Sciatic nerve (tissue), 2 donors: ENCODE data around the gene NEUROG2. TPM values are rescaled to one million over a fixed set of nuclear protein-coding genes. Genes with fewer than 3 reads are reported as not detected.
"Not testable (repeated sequence)": the region's sequence is repeated elsewhere in the genome, so short reads cannot be mapped to it uniquely, and the experiment has no call there.

Experiments
- ATAC-seq: fragments of 200-7000 bp; cut with Tn5 transposase; one replicate; pipeline ENCODE4 v1.9.1; 2020; ENCODE audit warnings: mild to moderate bottlenecking, moderate library complexity
- DNase-seq: peaks from one replicate; pipeline ENCODE4 v3.0.0-alpha.2; 2020; ENCODE audit warnings: low spot score
- intact Hi-C: fragments of 100-400 bp; cut with DNase I; formaldehyde crosslinking; loops from one replicate; pipeline ENCODE4 v1.14.2; 2022
- total RNA-seq: library from RNA; stranded (reverse); fragmentation: NEBNext Ultra II Directional; extraction: Animal tissue kit (Norgen Biotek cat#: 25700); gene quantifications from one replicate; pipeline ENCODE4 v1.2.1, GENCODE V29; 2021
- donor health status: DM: no; HTN: no; CAD: no.
- donor health status: DM: no; HTN: no; CAD: no.

Gene NEUROG2
- not detected for total RNA-seq

DNA sequence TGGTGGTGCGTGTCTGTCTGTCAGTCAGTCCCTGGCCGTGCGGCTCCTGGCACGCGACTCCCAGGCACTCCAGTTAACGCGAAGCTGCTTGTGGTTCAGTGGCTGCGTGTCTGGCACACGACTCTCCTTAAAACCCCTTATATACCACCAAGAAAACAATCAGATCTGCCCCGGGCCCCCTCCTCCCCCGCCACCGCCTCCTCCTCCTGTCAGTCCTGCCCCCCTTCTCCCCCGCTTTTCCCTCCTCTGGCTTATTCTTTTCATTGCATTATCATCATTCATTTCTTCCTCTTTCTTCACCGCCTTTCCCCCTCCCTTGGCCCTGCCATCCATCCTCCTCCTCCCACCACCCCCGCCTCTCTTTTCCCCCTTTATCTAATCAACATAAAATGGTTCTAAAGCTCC is at the start of gene NEUROG2:
TSS of gene NEUROG2 (minus strand) at position 115 of the 405 bp plus-strand sequence. CDS start 705 bp downstream, outside the sequence.
- DNase-seq: no peak
- intact Hi-C loops: no loop called here
- no peak for ATAC-seq

DNA sequence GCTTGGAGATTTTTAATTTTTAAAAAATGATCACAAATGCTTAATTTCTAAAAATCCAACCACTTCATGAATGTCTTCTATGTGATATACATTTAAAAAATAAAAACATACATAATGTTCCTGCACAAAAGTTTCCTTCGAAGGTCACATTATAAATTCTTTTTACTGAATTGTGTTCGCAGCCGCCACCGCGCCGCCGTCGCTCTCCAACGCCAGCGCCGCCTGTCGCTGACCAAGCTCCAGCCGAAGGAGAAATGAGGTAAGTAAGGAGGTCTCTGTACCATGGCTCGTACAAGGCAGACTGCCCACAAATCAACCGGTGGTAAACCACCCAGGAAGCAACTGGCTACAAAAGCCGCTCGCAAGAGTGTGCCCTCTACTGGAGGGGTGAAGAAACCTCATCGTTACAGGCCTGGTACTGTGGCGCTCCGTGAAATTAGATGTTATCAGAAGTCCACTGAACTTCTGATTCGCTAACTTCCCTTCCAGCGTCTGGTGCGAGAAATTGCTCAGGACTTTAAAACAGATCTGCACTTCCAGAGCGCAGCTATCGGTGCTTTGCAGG is 48.8 kb upstream of the NEUROG2 start:
- ATAC-seq (no peak), DNase-seq (no peak)
- intact Hi-C loops: no loop called here

DNA sequence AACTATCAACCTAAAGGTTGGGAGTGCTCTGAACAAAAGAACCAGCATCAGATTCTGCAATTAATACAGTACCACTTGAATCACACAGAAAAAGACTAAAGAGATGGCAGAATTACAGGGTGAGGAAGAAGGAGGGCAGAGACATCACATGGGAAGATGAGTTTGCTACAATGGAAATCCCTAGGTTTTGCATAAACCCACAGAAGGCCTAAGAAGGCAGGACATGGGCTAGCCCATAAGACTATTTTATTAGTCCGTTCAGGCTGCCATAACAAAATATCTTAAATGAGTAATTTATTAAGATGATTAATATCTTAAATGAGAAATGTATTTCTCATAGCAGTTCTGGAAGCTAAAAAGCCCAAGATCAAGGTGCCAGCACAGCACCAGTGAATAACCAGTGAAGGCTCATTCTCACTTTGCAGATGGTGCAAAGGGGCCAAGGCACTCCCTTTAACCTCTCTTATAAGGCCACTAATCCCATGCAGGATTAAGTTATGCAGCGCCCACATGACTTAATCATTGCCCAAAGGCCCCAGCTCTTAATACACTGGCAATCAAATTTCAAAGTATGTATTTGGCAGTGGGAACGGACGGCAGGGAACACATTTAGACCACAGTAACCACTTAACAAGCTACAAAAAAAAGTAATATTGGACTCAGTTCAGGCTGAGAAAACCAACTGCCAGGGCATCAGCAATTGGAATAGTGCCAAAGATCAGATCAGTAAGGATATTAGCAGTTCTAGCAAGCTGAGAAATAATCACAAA is 47.6 kb upstream of the NEUROG2 start:
- DNase-seq (no peak), ATAC-seq (no peak)
- intact Hi-C loops: no loop called here

DNA sequence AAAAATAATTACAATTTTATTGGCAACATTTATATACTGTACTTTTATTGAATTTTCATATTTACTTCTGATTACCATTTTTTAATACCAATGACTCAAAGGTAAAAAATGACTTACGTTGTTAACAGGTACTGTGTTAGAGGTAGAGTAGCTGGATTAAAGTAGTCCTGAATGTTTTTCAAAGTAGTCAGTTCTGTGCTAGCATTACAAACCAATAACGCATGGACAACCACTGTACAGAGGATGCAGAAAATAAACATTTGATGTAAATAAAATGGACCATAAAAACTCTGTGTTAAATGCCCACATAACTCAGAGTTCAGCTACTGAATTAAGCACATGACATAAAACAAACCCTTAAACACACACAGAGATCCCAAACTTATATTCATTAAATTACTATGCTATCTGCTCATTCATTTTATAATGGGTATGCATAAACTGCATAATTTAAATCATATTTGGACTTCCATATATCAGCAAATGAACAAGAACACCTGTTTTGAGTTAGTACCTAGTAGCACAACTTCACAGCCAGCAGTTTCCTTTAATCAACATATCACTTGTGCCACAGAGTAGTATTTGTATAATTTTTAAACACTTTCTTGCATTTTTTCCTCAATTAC is 46.4 kb upstream of the NEUROG2 start:
- ATAC-seq (no peak), DNase-seq (no peak)
- intact Hi-C loops: no loop called here

DNA sequence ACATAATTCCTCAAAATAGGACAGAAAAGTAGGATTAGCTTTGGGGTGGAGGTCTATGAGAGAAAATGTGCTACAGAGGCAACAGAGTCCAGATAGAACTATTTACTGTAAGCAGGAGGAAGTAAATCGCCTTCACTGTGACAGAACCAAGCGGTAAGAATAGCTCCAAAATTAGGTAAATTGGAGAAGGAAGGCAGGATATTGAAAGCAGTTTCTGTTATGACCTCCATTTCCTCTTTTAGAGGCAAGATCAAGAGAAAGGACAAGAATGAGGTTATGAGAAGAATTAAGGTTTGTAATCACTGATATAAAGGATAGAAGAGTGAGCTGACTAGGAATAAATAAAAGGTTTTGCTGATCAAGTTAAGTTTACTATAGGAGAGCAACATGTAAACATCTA is 44.1 kb upstream of the NEUROG2 start:
- DNase-seq (no peak), ATAC-seq (no peak)
- intact Hi-C loops: no loop called here

DNA sequence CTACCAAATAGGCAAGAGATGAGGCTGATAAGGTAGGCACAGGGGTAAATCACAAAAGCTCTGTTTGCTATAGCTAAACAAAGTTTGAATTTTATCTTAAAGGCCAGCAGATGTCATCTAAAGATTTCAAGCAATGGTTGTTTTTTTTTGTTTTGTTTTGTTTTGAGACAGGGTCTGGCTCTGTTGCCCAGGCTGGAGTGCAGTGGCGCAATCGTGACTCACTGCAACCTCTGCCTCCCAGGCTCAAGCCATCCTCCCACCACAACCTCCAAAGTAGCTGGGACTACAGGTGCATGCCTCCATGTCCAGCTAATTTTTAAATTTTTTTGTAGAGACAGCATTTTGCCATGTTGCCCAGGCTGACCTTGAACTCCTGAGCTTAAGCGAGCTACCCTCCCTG is 43.1 kb upstream of the NEUROG2 start:
- ATAC-seq (no peak), DNase-seq (no peak)
- intact Hi-C loops: no loop called here

DNA sequence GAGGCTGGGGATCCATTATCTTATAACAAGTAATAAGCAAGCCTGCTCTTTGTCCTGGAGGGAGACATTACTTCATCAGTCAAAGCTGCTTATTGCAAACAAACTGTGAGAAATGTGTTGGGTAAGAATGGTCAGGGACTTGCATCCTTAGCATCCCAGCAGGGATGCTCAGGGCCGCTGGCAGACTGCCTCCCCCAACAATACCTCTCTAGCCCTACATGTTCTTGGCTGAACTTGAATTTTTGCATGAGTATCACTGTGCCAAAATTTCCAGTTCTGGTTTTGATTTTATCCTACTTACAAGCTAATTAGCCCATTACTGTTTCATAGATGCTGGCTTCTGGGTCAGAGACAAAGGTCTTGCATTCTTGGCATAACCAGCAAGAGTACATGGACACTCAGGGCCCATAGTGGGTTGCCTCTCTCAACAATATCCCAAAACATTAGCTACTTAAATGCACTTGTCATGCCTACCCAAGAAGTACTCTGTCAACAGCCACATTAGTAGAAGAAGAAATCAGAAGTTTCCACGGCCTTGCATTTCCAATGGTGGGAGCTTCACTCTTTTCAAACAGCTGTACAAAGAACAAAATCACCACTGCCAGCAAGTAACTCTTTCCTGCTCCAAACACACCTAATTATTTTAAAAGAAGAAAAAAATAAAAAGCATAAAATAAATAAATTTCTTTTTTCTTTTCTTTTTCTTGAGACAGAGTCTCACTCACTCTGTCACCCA is 41.9 kb upstream of the NEUROG2 start:
- no peak for DNase-seq
- ATAC-seq: no peak
- intact Hi-C loops: no loop called here

DNA sequence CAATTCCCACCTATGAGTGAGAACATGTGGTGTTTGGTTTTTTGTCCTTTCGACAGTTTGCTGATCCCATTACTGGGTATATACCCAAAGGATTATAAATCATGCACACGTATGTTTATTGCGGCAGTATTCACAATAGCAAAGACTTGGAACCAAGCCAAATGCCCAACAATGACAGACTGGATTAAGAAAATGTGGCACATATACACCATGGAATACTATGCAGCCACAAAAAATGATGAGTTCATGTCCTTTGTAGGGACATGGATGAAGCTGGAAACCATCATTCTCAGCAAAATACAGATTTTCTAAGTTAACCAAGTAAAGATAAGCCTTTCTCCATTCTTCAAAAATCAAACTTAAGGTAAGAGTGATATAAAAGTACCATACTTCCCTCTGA is 38.3 kb upstream of the NEUROG2 start:
- intact Hi-C loops, ATAC-seq, DNase-seq: not testable (repeated sequence)

DNA sequence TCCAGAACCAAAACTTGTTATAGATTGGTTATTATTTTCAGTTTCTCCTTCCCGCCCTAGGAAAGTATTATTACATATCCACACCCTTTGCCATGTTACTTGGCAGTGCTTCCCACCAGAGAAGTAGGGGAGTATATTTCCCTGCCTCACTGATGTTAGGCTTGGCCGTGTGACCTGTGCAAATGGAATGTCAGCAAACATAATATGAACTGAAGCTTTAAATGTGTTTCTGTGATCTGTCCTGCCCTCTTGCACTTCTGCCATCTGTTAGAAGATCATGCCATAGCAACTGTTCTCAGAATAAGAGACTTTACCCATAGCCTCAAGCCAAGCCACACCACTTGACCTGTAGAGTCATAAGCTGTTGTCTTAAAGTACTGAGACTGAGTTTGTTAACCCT is 36.7 kb upstream of the NEUROG2 start:
- DNase-seq (no peak), ATAC-seq (no peak)
- intact Hi-C loops: no loop called here

DNA sequence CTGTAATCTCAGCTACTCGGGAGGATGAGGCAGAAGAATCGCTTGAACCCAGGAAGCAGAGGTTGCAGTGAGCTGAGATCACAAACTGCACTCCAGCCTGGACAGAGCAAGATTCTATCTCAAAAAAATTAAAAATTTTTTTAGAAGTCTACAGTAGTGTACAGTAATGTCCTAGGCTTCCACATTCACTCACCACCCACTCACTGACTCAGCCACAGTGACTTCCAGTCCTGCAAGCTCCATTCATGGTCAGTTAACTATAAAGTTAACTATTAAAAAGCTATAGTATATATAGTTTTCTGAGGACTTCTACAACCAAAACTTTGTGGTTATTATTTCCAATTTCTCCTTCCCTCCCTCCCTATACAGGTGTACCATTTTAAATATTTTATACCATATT is 34.7 kb upstream of the NEUROG2 start:
- no peak for ATAC-seq
- no peak for DNase-seq
- intact Hi-C loops: no loop called here

DNA sequence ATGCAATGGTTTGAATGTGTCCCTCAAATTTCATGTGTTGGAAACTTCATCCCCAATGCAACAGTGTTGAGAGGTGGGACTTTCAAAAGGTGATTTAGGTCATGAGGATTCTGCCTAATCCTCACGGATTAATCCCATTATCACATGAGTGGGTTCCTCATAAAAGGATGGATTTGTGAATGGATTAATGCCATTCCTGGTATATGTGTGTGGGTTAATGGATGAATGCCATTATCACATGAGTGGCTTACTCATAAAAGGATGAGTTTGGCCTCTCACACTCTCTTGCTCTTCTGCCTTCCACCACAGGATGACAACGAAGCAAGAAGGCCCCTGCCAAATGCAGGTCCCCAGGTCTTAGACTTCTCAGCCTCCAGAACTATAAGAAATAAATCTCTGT is 30.5 kb upstream of the NEUROG2 start:
- no peak for DNase-seq
- intact Hi-C loops: no loop called here
- no peak for ATAC-seq

DNA sequence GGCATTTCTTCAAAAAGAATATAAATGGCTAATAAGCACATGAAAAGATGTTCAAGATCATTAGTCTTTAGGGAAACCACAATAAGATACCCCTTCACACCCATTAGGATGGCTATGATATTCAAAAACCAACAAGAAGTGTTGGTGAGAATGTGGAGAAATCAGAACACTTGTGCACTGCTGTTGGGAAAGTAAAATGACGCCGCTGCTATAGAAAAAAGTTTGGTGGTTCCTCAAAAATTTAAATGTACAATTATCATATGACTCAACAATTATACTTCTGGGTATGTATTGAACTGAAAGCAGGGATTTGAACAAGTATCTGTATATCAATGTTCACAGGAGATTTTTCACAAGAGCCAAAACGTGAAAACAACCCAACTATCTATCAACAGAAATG is 29.4 kb upstream of the NEUROG2 start:
- ATAC-seq (no peak), DNase-seq (no peak)
- intact Hi-C loops: no loop called here

DNA sequence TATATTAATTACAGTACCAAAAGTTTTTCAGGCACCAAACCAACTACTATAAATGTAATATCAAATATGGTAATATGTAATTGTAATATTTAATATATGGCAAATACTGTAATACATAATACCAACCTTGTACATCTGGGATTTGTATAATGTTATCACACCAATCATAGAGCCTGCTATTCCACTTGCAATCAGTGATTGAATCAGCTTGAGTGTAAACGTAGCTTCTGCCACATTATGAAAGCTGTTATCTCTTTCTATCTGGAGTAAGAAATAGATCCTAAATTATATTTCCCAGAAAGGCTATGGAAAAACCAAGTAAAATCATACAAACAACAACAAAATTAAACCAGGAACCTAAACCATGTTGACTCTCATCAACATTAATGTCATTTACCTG is 24.7 kb upstream of the NEUROG2 start:
- intact Hi-C loops: no loop called here
- ATAC-seq (no peak), DNase-seq (no peak)

DNA sequence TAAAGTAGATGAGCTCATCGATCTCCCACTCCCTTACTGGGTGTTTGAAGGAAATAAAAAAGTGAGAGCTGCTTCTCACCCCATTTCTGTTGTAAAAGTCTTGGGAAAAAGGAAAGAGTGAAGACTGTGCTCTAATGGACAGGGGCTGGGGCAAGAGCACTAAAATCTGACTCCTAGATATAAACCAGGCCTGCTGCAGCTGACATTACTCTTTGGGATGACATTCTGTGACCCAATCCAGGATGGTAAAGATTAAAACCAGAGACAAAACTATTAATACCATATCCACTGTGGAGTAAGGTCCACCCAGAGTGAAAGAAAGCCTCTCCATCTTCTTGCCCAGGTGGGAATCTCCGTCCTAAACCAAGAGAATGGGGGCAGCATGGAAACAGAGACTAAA is 20.1 kb upstream of the NEUROG2 start:
- no peak for ATAC-seq
- intact Hi-C loops: no loop called here
- no peak for DNase-seq

DNA sequence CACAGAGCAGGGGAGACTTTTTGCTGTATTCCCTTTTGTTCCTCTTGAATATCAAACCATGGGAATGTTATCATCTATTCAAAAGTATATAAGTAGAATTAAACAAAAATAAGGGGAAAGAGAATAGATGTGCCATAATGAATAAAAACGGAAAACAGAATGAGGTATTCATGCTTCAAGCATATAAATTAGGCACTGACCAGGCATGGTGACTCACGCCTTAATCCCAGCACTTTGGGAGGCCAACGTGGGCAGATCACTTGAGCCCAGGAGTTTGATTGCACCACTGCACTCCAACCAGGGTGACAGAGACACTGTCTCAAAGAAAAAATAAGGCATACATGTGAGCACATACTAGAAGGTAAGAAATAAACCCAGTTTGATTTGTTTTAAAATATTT is 16.3 kb upstream of the NEUROG2 start:
- intact Hi-C loops: no loop called here
- no peak for ATAC-seq
- DNase-seq: no peak

DNA sequence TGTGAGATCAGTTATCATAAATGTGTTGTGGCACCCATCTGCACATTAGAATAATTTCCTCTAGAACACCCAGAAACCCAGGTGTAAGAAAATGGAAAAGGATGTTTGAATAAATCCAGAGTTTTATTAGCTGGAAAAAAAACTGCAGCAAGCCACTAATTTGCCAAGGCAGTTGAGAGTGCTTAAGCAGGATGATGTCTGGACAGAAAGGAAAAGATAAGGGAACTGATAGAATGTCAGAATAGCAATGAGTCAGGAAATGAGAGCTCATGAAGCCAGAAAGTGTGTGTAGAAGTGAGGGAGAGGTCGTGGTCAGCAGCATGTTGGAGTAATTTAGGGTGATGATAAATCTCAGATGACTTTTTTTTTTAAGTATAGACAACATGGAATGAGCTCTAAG is 15.2 kb upstream of the NEUROG2 start:
- no peak for DNase-seq
- intact Hi-C loops: no loop called here
- ATAC-seq: no peak

DNA sequence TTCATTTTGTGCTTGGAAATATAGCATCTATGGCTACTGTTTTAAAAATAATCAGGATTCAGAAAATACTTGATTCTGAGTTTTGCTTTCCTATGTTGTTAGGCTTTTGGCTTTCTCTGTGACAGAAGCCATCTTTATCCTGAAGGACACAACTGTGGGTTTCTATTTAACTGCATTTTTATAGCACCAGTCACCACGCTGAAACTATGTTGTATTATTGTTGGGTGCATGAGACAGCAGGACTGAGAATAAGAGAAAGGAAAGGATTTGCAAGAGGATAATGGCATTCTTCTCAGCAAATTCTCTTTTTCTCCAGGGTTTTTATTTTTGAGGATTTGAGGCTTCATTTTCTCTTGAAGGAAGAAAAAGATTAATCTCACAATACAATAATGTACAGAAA is 10.1 kb upstream of the NEUROG2 start:
- intact Hi-C loops: no loop called here
- DNase-seq: no peak
- no peak for ATAC-seq

DNA sequence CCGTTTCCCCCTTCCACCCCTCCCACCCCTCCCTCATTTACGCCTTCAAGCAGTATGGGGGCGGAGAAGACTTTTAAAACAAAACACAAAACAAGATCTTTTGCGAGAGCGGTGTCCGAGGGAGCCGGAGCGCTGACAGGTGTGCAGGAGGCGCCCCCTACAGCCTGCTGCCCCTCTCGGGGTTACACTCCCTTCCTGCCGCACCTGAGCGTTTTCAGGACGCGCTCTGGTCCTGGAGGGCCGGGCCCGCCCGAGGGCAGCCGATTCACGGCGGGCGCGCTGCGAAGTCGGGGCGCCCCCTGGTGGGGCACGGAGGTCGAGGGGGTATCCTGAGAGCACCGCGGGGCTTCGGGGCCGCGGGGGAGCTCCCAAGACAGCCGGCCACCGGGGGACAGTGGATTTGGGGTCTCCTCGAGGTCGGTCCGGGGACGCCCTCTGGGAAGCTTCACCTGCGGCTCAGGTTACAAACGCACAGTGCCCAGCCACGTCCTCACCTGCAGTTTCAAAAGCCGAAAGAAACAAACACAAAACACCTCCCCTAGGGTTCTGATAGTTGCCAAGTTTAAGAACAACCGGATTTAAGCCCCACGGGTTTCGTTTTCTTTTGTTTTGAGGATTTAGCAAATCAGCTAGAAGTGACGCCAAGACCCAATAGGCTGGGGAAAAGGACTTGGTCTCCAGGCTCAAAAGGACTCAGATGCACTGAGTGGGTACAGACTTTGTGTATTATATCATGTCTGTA is 8.0 kb upstream of the NEUROG2 start:
- DNase-seq (peak; percentile 77), ATAC-seq (peak; percentile 77)
- intact Hi-C loops: loop anchor here (5.0 kb wide), 1 partner anchor 197 kb away; no protein-coding TSS in a partner anchor
